HG02981 (cell line): ENCODE data around the gene RAP2B.

Experiments
- ATAC-seq: cut with Tn5 transposase; IDR thresholded peaks from one replicate; pipeline ENCODE4 v1.9.1; 2021; ENCODE audit warnings: mild to moderate bottlenecking, moderate library complexity; ENCODE audit not compliant: unreplicated experiment

Gene RAP2B

GRCh38 chr3:153159771-153160397, 2.1 kb upstream of the RAP2B start:
- ATAC-seq: no peak

DNA sequence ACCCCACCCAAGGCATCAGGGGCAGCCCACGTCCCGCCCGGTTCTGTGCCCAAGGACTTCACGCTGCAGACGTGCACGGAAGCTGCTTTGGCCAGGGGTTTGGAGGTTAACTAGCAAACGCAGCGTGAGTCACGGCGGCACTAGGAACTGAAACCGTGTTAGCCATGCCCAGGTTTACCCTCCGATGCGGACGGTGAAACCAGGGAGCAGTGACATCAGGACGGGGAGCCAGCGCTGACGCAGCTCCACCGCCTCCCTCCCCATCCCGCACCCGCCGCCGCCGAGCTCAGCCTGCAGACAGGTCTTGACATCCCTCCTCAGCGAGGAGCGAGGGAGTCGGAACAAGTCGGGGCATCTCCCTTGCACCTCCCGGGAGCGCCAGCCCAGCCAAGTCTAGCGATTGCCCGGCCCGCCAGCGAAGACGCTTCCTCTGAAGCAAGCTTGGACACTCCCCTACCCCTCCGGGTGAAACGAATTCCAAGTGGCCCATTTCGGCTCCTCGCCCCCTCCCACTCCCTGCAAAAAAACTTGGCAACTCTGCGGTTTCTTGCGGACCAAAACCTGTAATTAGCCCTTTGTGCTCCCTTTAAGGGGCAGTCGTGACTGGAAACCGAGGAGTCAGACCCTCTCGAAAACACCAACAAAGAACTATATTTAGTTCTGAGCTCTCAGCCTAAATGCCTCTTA, 1.4 kb upstream of the RAP2B start:
- peak; percentile 26 for ATAC-seq

GRCh38 chr3:153161138-153161713, 800 bp upstream of the RAP2B start:
- peak; percentile 82 for ATAC-seq

DNA sequence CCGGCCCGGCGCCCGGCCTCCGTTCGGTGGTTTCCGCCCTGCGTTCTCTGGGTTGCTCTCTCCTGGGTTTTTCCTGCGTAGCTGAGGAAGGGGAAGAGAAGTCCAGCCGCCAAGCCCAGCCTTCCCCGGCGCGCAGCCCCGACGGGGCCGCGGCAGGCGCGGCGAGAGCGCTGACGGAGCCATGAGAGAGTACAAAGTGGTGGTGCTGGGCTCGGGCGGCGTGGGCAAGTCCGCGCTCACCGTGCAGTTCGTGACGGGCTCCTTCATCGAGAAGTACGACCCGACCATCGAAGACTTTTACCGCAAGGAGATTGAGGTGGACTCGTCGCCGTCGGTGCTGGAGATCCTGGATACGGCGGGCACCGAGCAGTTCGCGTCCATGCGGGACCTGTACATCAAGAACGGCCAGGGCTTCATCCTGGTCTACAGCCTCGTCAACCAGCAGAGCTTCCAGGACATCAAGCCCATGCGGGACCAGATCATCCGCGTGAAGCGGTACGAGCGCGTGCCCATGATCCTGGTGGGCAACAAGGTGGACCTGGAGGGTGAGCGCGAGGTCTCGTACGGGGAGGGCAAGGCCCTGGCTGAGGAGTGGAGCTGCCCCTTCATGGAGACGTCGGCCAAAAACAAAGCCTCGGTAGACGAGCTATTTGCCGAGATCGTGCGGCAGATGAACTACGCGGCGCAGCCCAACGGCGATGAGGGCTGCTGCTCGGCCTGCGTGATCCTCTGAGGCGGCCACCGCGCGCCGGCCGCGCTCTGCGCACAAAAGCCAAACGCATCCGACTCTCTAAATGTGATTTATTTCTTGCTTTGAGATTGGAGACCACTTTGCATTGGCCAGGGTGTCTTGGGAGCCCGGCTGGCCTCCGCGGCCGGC, 727 bp downstream of the RAP2B start:
- ATAC-seq: peak; percentile 2

DNA sequence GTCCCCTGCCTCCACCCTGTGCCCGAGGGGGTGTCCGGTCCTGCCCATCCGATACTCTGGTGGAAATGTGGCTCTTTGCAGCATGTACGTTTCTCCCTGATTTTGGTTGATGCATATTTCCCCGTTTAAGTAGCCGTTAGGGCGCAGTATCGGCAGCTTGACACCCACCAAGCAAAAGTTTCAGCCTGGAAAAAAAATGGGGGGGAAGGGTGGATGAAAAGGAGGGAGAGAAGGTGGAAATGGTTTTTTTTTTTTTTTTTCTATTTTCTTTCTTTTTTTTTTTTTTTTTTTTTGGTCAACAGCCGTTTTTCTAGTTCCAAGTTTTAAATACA, 1.3 kb downstream of the RAP2B start:
- ATAC-seq: no peak

DNA sequence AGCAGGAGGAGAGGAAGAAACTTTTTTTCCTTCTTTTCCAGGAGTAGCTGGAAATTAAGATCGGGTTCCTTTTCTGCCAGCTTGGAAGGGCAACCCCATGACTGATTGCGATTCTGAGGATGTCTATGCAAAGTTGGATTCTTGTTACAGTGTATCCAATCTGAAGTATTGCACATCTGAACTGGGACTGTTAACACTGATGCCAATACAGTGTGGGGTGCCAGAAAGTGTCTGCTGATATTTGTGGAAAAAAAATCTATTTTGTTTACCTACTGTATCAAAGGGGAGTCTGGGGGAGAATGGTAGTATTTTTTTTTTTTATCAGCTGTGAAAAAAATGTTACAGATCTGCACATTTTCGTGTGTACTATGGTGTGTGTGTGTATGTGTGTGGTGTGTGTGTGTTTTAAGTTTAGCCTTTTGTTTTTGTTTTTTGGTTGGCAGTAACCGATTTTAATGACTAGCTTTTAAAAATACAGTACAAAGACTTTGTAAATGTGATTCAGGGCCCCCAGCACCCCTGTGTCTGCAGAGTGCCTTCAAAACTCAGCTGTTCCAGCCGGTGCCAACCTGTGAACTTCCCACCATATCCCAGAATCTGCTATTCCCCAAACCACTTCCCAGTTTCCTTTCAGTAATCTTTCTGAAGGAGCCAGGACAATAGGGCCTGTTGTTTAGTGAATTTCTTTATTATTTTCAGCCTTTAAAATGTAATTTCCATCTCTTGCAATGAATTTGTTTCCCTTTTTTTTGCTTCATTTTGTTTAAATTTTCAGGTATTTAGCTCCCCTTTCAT, 1.9 kb downstream of the RAP2B start:
- ATAC-seq: no peak

GRCh38 chr3:153165261-153165681, 3.2 kb downstream of the RAP2B start:
- ATAC-seq: no peak

DNA sequence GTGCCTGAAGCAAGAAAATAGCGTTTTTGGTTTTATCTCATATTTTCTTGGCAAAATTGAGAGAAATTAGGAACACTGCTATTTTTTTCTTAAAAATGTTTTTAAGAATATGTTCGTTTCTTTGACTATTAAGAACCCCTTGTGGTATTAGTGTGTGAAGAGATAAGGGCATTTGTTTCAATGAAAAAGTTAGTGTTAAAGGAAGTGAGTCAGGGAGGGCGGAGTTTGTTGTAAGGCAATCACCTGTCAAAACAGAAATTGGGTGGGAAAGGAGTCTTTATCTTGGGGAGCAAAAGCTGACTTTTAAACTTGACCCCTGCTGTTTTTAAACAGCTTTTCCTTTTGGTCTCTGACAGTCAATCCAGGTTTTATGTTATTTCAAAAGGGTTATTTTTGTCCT, 4.2 kb downstream of the RAP2B start:
- no peak for ATAC-seq

DNA sequence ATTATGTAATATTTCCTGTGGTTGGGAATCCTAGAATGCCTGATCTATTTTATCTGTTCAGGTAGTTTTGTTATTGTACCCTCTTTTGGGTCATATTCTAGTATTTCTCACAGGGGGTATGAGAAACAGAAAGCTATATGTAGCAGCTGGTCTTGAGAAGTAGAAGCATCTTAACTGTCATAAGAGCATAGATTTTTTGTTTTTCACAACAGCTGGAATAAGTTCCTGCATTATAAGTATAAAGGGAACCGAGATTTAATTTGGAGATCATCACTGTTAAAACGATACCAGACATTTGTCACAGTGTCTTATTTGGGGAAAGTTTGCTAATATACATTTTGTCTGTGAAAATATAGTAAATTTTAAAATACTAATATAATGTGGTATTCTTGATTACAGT, 4.8 kb downstream of the RAP2B start:
- no peak for ATAC-seq

DNA sequence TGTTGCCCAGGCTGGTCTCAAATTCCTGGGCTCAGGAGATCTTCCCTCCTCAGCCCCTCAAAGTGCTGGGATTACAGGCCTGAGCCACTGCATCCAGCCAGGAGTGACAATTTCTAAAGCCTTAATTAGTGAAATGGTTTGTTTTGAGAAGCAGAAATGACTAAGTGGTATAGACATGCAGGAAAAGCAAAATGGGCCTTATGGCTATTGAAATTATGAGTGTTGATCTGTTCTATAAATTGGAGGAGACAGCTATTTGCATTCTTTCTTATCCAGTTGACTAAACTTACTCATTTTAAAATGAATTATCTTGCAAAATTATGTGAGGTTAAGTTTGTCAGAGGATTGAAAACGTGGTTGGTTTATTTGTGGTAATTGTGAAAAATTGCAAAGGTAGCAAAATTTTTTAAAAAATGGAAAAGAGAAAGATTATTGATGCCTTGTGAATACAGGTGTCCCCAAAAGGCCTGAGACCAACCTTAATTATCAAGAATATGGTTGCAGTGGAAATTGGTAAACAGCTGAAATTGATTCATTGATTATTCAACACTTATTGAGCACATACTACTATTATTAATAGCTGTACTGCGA, 7.9 kb downstream of the RAP2B start:
- no peak for ATAC-seq

- ATAC-seq: no peak
Measured at GRCh38 chr3:153171256-153171655, 9.2 kb downstream of the RAP2B start.

DNA sequence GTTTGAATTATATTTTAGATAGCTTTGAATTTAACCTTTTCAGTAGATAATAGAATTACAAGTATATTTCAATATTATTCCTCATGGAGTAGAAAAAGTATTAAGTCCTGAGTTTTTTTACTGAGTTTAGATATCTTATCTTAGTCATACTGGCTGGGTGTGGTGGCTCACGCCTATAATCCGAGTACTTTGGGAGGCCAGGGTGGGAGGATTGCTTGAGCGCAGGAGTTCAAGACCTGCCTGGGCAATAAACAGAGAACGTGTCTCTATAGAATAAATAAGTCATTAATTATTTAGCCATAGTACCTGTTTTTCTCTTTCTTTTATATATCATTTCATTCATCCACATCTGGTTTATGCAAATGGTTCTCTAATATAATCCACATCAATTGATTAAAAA, 9.9 kb downstream of the RAP2B start:
- ATAC-seq: no peak

DNA sequence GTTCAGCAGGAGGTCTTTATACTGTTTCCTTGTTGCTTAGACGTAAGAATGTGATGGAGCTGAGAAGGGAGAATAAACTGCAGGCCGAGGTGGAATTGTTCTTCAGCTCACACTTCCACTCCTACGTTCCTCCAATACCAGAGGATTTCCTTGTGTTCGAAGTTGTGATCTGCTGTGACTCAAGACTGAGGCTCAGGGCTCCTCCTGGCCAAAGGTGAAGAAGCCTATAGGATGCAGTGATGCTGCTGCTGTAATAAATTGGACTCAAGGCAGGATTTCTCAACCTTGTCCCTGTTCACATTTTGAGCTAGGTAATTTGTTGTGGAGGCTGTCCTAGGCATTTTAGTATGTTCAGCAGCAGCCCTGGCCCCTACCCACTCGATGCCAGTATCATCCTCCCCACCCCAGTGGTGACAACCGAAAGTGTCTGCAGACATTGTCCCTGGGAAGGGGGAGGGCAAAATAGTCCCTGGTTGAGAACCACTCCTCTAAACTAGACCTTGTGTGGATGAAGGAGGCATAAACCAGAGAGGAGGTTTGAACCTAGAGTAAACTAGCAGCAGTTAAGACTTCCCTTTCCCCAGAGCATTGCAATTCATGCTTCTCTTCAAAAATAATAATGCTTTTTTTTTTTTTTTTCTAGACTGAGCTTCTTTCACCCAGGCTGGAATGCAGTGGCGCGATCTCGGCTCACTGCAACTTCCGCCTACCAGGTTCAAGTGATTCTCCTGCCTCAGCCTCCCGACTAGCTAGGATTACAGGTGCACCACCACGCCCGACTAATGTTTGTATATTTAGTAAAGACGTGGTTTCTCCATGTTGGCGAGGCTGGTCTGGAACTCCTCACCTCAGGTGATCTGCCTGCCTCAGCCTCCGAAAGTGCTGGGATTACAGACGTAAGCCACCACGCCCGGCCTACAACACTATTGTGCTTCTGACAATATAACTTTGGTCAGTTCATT, 11.1 kb downstream of the RAP2B start:
- no peak for ATAC-seq

- no peak for ATAC-seq
Measured at GRCh38 chr3:153173758-153174516, 11.9 kb downstream of the RAP2B start.

- no peak for ATAC-seq
Measured at GRCh38 chr3:153176197-153176596, 14.2 kb downstream of the RAP2B start.

- ATAC-seq: no peak
Measured at GRCh38 chr3:153180860-153181372, 18.9 kb downstream of the RAP2B start.

DNA sequence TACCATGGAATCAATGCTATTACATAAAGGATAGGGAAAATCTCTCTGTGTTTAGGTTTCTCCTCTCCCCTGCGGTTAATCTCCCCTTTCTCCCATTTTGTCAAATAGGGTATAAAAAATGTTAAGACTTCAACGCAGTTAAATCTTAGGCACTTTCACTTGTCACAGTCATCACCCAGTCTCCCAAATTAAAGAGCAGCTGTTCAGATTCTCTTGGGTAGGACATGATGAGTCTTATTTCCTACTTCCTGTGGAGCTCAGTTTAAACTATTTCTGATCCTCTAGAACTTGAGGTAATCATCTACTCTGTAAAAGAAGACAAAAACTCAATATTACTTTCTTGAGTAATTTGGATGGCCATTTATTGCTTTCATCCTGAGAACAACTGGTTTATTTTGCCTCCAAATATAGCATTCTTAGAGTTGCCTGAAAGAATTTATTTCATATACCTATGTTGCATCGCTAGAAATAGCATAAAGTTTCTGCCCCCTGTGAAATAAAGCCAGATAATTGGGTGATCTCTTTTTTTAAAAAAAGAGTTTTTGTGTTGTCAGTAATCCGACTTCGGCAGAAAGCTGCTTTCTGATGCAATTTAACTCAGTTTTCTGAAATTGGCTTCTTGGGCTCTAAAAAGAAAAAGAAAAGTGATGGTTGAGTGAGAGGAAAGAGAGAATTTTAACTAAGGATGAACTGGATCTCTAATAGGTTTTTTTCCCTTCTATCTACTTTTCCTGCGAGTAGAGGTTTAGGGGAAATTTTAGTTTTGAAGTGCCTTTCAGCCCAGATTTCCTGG, 20.7 kb downstream of the RAP2B start:
- ATAC-seq: no peak

GRCh38 chr3:153190923-153191322, 28.9 kb downstream of the RAP2B start:
- no peak for ATAC-seq
